ENCODE measurements around the gene PSD4. TPM values are rescaled to one million over a fixed set of nuclear protein-coding genes. Genes with fewer than 3 reads are reported as not detected.

The PSD4 gene
- total RNA-seq, 1 donor from 2014 or later = 38.8 TPM

DNA sequence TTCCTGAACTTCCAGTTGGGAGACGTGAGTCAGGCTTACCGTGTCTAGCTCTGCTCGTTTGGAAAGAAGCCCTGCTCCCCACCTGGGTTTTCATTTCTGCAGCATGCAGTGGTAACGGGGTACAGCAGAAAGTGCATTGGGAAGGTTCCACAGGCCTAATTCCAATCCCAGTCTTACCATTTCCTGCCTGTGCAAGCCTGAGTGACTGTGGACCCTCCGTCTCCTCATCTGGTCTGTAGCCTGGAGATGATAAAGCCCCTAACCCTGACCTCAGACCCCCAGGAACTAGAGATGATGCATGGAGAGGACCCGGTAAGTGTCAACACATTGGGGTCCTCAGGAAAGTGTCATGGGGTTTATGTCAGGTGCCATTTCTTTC, 5.8 kb upstream of the PSD4 start:
- TF ChIP-seq, protein P1, sequence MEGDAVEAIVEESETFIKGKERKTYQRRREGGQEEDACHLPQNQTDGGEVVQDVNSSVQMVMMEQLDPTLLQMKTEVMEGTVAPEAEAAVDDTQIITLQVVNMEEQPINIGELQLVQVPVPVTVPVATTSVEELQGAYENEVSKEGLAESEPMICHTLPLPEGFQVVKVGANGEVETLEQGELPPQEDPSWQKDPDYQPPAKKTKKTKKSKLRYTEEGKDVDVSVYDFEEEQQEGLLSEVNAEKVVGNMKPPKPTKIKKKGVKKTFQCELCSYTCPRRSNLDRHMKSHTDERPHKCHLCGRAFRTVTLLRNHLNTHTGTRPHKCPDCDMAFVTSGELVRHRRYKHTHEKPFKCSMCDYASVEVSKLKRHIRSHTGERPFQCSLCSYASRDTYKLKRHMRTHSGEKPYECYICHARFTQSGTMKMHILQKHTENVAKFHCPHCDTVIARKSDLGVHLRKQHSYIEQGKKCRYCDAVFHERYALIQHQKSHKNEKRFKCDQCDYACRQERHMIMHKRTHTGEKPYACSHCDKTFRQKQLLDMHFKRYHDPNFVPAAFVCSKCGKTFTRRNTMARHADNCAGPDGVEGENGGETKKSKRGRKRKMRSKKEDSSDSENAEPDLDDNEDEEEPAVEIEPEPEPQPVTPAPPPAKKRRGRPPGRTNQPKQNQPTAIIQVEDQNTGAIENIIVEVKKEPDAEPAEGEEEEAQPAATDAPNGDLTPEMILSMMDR (conservative IDR thresholded peaks at IDR 0.05) = no peak
- Mint-ChIP-seq H3K4me3 (no peak overlapping the region), H3K36me3 (peaks cover 4% of the 10 kb centered on the region), H3K9me3 (no peaks in the 10 kb centered on the region), H3K4me1 (ENCODE audit: unreplicated experiment) (peaks cover 20% of the 10 kb centered on the region), H3K27me3 (no peaks in the 10 kb centered on the region), H3K27ac (no peak overlapping the region)
- no peak for DNase-seq (ENCODE audit: extremely low spot score, unreplicated experiment)

DNA sequence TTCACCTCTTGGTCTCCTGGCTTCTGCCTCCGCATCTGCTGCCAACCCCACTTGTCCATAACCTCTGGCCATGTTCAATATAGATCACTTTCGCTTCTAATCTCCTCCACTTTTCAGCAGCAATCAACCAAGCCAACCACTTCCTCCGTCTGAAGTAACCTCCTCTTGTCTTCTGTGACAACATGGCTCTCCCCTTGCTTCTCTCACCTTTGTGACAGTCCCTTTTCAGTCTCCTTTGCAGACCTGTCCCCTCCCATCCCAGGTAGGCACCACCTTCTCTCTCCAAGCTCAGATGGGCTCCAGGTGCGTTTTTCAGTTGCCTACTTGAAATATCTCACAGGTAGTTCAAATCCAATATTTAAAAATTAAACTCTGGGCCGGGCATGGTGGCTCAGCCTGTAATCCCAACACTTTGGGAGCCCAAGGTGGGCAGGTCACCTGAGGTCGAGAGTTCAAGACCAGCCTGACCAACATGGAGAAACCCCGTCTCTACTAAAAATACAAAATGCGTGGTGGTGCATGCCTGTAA, 4.7 kb upstream of the PSD4 start:
- no peak overlapping the region for H3K4me3 Mint-ChIP-seq
- DNase-seq (ENCODE audit: extremely low spot score, unreplicated experiment) = peak; percentile 45
- no peaks in the 10 kb centered on the region for H3K27me3 Mint-ChIP-seq
- H3K36me3 Mint-ChIP-seq = peaks cover 4% of the 10 kb centered on the region
- H3K27ac Mint-ChIP-seq = no peak overlapping the region
- H3K4me1 Mint-ChIP-seq (ENCODE audit: unreplicated experiment) = peaks cover 18% of the 10 kb centered on the region
- TF ChIP-seq, protein P1 (conservative IDR thresholded peaks at IDR 0.05) = no peak
- no peaks in the 10 kb centered on the region for H3K9me3 Mint-ChIP-seq

DNA sequence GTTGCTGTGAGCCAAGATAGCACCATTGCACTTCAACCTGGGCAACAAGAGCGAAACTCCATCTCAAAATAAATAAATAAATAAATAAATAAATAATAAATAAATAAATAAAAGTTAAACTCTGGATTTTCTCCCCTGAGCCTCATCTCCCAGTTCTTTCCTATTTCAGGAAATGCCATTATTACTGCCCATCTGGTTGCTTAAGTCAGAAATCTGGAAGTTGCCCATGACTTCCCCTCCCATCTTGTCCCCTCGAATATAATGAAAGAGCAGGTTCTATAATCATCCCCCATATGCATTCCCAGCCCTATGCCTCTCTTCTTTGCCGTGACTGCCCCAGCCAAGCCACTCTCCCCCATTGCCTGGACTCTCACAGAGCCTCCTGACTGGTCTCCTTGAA, 4.2 kb upstream of the PSD4 start:
- H3K4me3 Mint-ChIP-seq = no peak overlapping the region
- H3K4me1 Mint-ChIP-seq (ENCODE audit: unreplicated experiment) = peaks cover 13% of the 10 kb centered on the region
- H3K27me3 Mint-ChIP-seq = no peaks in the 10 kb centered on the region
- H3K9me3 Mint-ChIP-seq = no peaks in the 10 kb centered on the region
- no peak for DNase-seq (ENCODE audit: extremely low spot score, unreplicated experiment)
- TF ChIP-seq, protein P1 (conservative IDR thresholded peaks at IDR 0.05) = no peak
- peaks cover 4% of the 10 kb centered on the region for H3K36me3 Mint-ChIP-seq
- H3K27ac Mint-ChIP-seq = no peak overlapping the region

DNA sequence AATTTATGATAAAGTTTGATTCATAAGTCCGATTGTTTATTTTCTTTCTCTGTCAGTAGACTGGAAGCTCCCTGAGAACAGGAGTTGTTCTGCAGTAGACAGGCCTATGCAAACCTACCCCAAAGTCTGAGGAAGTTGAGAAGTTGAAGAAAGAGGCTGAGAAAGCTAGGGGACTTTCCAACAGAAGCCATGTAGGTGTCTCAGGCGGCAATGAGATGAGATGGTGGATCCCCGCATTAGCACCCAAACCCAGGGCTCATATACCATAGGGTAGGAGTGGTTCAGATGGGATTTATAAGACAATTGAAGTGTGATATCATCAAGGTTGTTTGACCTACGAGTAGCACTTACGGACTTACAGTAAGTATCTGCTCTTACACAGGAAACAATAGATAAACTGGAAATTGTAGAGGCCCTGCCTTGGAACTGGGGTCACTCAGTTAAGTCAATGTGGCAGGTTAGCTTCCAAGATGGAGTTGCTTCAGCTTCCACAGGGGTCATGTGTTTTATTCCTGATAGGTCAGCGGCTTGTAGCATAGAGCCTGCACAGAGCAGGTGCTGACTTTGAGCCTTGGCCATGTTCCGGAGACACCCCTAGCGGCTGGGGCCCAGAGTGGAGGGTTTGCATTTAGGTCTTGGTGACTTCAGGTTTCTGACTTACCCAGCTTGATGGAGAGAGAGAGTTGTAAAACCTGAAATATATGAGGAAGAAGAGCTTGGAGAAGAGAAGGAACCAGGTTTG, 2.3 kb upstream of the PSD4 start:
- Mint-ChIP-seq H3K4me3 (no peak overlapping the region), H3K27me3 (no peaks in the 10 kb centered on the region), H3K36me3 (peaks cover 4% of the 10 kb centered on the region), H3K9me3 (no peaks in the 10 kb centered on the region), H3K4me1 (ENCODE audit: unreplicated experiment) (peaks cover 11% of the 10 kb centered on the region), H3K27ac (no peak overlapping the region)
- DNase-seq (ENCODE audit: extremely low spot score, unreplicated experiment) = no peak
- TF ChIP-seq, protein P1 (conservative IDR thresholded peaks at IDR 0.05) = no peak

DNA sequence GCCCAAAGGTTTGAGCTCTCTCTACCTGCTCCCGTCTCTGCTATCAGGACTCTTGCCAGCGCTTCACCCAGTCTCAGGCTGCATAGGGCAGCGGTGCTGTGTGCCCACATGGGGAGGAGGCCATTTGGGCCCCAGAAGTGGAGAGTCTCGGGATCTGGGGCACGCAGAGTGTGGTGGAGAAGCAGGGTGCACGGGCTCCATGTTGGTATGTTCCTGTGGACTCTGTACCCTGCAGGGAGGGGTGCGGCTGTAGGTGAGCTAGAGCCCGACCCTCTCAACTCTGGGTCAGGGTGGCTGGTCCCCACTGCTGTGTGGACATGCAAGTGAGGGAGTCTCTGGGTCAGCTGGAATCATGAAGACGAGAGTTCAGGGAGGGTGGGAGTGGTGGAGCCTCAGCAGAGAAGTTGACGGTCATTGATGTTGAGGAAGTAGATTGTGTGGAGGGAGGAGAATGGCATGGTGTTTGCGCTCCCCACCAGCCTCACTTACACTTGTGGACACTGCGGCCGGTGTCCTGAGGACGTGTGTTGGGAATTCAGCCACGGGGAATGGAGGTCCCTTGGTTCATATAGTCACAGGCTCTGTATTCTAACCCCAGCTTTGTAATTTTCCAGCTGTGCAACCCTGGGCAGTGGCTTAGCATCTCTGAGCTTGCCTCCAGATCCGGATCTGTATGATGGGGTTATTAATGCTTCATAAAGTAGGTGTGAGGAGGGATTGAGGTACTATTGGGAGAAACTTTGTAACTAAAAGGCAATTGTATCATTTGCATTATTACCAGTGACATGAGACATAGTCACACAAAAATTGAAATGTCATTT, 840 bp upstream of the PSD4 start:
- Mint-ChIP-seq H3K36me3 (peaks cover 4% of the 10 kb centered on the region), H3K4me1 (ENCODE audit: unreplicated experiment) (peaks cover 6% of the 10 kb centered on the region), H3K4me3 (no peak overlapping the region), H3K9me3 (no peaks in the 10 kb centered on the region), H3K27ac (no peak overlapping the region), H3K27me3 (no peaks in the 10 kb centered on the region)
- DNase-seq (ENCODE audit: extremely low spot score, unreplicated experiment) = no peak
- TF ChIP-seq, protein P1 (conservative IDR thresholded peaks at IDR 0.05) = no peak

Data from type B pancreatic cell (in vitro differentiated cells).